ENCODE measurements around the gene CLEC2L.

GRCh38 chr7:139536152-139536551 lies 12.7 kb downstream of the CLEC2L start:
- TF ChIP-seq CTCF (IDR thresholded peaks at IDR 0.05) (no peak), POLR2AphosphoS5 (IDR thresholded peaks at IDR 0.05) (no peak), POLR2A (IDR thresholded peaks at IDR 0.05) (no peak)

All from transverse colon (tissue), 4 donors.